HG03060 (cell line): Measurements from ENCODE around the gene OR2F2.

ENCODE experiments used
- ATAC-seq: cut with Tn5 transposase; IDR thresholded peaks from one replicate; pipeline ENCODE4 v1.9.1; 2021; ENCODE audit warnings: low read depth, moderate number of reproducible peaks; ENCODE audit not compliant: unreplicated experiment

Gene OR2F2

DNA sequence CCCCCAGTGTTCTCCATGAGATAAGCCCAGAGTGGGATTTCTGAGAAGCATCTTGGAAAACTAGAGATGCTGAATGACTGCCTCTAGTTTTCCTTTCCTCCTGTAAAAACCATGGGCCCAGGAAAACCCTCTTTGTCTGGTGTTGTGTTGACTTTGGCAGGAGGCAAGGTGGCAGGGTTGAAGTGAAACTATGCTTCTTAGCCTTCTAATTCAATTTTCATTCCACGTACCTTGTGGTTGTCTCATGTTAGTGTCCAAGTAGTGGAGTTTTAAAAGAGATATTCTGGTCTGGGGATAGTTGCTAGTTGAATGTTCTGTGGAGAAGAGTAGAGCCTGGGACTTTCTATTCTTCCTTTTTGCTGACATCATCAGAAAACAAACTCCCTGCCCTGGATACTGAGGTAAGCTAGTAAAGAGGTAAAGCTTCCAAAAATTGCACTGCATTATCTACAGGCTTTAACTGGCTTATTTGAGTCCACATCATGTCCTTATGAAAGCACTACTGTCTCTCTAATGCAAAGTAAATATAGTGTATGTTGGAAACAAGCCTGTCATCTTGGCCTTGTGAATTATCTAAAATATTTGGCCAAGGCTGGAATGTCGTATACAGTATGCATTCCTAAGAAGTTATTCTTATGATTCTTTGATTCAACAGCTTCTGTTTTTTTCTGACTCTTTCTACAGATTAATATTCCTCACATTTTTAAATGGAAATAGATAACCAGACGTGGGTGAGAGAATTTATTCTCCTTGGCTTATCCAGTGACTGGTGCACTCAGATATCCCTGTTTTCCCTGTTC is at the start of gene OR2F2:
TSS of gene OR2F2 (plus strand) at position 708 of the 800 bp plus-strand sequence. CDS start at position 708, 0 bp downstream.
- no peak for ATAC-seq

DNA sequence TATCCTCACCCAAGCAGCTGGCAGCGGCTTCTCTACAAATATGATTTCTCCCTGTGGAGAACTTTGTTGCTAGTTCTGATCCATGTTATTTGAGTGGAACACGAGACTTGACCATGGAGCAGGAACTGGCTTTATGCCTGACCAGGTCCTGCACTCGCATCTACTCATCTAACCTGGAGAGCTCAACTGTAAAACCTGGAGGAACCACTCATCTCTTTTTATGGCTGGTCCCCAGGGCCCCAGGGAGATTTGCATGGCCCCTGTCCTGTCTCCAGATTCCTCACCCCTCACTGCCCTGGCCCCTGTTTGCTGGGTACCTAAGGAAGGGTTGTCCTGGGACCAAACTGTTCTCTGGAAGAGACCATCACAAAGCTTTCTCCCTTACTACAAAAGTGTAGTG is 49.1 kb upstream of the OR2F2 start:
- no peak for ATAC-seq

GRCh38 chr7:143886826-143887477 is 48.1 kb upstream of the OR2F2 start:
- no peak for ATAC-seq

GRCh38 chr7:143889068-143889467 is 46.0 kb upstream of the OR2F2 start:
- ATAC-seq: no peak

DNA sequence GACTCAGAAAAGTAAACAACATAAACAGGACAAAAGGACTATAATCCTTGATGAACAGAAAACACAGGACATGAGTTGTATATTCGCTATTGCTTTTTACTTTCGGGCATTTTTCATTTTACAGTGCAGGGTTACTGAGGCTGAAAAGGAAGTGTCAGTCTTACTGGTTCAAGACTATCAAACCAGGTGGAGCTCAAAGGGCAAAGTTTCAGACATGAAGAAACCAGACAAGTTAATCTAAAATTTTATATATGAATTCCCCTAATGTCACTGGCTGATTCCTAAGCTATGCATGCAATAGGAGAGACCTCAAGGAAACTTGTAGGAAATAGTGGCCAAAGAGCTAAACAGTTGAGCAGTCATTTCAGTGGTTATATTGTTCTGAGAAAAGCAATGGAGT is 44.5 kb upstream of the OR2F2 start:
- ATAC-seq: no peak

DNA sequence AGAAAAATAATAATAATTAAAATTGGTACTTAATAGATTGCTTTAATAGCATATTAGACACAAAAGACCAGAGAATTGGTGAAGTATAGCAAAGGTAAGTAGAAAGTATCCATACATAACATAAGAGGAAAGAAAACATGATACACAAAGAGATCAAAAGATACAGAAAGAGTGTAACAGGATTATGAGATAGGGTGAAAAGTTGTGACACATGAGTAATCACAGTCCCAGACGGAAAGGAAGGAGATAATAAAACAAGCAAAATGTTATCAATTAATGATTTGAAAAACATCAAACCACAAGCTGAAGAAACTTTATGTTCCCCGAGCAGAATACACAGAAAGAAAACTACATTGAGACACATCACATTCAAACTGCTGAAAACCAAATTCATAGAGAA is 43.6 kb upstream of the OR2F2 start:
- ATAC-seq: no peak

DNA sequence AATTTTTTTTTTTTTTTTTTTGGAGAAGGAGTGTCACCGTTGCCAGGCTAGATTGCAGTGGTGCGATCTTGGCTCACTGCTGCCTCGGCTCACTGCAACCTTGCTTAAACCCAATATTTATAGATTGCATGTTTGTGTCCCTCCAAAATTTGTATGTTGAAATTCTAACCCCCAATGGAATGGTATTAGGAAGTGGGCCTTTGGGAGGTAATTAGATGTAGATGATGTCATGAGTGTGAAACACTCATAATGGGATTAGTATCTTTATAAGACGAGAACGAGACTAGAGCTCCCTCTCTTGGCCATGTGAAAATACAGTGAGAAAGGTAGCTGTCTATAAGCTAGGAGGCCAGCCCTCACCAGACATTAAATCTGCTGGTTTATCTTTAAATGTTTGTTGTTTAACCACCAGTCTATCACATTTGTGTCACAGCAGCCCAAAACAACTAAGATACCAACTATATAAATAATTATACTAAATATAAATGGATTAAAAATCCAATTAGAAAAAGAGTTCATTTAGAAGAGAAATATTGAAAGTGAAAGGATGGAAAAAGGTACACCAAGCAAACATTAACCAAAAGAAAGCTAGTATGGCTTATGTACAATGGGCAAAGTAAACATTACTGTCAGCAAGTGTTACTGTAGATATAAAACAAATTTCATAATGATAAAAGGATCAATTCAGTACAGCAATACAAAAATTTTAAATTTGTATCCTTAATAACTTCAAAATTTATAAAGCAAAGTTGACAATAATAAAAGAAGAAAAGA is 42.3 kb upstream of the OR2F2 start:
- ATAC-seq: peak; percentile 91

DNA sequence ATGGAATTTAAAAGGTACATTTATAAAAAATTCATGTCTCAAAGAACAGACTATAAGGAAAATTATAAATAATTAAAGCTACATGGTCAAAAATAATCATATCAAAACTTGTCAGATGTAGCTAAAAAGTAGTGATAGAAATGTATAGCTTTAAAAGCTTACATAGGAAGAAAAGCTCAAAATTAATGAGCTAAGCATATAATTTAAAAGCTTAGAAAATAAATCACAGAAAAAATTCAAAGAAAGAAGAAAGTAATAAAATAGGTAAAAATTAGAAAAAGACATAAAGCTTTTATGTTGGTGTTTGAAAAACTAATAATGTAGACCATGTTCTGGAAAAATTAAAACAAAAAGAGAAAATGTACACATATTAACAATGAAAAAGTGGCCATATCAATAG is 38.4 kb upstream of the OR2F2 start:
- ATAC-seq: no peak

- no peak for ATAC-seq
Measured at GRCh38 chr7:143898810-143899209, 36.2 kb upstream of the OR2F2 start.

GRCh38 chr7:143900230-143900766 is 34.7 kb upstream of the OR2F2 start:
- no peak for ATAC-seq

DNA sequence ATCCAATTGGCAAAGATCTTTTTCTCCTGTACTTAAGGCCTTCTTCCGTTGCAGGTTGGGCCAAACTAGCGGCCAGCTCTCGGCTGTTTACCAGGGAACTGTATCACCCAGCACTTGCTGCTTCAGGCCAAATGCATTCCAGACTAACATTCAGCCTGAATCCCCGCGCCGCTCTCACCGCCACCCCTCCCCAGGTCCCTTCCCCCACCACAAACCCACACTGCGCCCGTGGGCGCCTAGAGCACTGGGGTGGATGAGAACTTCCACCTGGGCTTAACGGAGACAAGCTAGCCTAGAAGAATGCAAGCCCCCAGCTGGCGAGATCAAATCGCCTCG is 33.7 kb upstream of the OR2F2 start:
- ATAC-seq: no peak

DNA sequence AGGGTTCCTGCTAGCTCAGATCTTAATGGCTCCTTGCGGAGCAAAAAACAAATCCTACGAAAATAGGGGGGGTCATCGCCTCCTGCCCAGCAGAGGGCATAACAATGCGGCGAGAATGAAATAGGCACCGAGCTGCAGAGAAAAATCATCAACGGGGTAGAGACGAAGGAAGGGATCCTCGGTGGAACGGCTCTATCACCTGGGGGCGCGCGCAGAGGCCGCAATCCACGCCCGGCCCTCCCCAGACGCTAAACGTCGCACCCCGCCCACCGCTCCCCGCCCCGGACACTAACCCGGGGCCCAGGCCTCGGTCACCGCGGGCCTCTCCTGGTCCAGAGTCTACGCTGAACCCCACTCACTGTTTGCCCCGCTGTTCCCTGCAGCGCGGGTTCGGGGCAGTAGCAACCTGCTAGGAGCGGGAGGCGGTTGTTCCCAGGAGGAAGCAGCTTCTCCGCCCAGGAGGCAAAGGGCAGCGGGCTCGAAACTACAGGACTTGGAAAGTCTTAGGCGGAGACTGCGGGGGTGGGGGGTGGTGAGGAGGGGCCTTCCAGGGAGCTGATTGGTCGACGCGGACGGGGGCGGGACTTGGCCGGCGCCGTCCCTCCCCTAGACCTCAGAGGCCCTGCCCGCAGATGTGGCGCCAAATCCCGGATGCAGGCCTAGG is 33.2 kb upstream of the OR2F2 start, which contains the start of gene TCAF1:
TSS of gene TCAF1 (minus strand) at position 509 of the 664 bp plus-strand sequence. CDS start 25,568 bp downstream, outside the sequence.
- ATAC-seq: peak; percentile 47

DNA sequence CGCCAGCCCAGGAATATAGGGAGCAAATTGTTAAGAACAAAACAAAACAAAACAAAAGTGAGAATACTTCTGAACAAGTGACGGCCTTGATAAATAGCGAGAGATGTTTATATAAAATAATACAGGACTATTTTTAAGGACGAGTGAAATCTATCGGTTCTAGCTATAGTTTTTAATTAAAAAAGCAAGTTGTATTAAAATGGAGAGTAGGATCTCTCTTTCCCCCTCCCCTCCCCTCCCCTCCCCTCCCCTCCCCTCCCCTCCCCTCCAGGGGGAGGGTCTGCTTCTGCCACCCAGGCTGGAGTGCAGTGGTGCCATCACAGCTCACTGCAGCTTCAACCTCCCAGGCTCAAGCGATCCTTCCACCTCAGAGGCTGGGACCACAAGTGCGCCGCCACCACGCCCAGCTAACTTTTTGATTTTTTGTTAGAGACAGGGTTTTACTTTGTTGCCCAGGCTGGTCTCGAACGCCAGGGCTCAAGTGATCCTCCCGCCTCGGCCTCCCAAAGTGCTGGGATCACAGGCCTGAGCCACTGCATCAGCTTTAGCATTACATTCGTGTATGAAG is 32.6 kb upstream of the OR2F2 start:
- no peak for ATAC-seq

GRCh38 chr7:143905509-143905908 is 29.5 kb upstream of the OR2F2 start:
- no peak for ATAC-seq

- ATAC-seq: no peak
Measured at GRCh38 chr7:143906151-143906550, 28.9 kb upstream of the OR2F2 start.

GRCh38 chr7:143906895-143907294 is 28.1 kb upstream of the OR2F2 start:
- no peak for ATAC-seq

DNA sequence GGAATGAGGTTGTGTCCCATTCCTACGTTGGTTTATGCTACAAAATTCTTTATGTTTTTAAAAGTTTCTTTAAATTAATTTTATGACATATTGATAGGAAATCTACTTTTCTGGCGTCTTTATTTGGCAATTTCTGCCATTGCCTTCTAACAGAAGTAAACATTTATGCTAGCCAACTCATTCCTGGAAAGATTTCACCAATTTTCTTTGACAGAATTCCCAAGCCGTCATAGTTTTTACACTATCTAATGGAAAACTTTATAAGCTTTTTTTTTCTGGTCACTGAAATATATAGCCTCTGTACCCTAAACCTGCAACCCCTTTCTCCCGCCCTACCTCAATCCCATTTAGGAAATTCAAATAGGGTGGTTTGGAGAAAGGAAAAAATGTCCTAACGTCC is 26.9 kb upstream of the OR2F2 start:
- ATAC-seq: no peak

DNA sequence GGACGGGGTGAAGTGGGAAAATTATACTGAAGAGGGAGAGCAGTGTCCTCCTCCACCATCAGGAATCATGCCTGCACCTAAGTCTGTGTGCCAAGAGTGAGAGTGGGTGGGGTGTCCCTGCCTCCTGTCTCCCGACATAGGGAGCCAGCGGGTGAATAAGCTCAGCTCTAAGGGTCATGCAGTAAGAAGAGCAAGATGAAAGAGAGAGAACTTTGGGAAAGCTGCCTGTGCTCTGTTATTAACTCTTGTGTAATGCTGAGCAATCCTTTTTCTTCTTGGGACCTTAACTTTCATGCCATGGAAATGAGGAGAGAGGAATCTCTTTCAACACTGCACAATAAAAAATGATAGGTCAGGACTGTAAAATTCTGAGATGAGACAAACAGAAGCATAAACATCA is 25.2 kb upstream of the OR2F2 start:
- ATAC-seq: no peak

GRCh38 chr7:143910473-143911248 is 24.4 kb upstream of the OR2F2 start:
- ATAC-seq: no peak
